Superior temporal gyrus (tissue), 1 donor: ENCODE measurements around the gene RNF4.
"Not testable (repeated sequence)": the region's sequence is repeated elsewhere in the genome, so short reads cannot be mapped to it uniquely, and the experiment has no call there.

Source experiments
- DNase-seq: peaks from one replicate; pipeline ENCODE4 v3.0.0-alpha.2; 2016; ENCODE audit errors: extremely low spot score

Gene RNF4

GRCh38 chr4:2468456-2469191 lies at the start of gene RNF4:
RNF4 (plus strand) TSS chr4:2469106; CDS start chr4:2490494, 21,388 bp downstream.
- DNase-seq = peak; percentile 97

GRCh38 chr4:2419814-2420213 lies 49.1 kb upstream of the RNF4 start:
- no peak for DNase-seq

DNA sequence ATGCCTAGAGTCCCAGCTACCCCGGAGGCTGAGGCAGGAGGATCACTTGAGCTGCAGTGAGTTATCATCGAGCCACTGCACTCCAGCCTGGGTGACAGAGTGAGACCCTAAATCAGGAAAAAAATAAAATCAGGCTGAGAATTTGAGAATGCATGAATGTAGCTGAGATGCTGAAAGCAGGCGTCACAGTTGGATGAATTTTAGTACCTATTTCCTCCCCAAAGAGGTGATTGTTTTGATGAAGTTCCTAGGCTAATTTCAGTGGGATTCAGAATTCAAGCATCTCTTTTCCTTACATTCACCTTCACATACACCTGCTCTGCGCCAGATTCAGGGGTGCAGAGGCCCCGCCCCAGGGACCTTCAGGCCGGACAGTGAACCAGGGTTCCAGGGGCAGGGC lies 47.0 kb upstream of the RNF4 start:
- DNase-seq = no peak

DNA sequence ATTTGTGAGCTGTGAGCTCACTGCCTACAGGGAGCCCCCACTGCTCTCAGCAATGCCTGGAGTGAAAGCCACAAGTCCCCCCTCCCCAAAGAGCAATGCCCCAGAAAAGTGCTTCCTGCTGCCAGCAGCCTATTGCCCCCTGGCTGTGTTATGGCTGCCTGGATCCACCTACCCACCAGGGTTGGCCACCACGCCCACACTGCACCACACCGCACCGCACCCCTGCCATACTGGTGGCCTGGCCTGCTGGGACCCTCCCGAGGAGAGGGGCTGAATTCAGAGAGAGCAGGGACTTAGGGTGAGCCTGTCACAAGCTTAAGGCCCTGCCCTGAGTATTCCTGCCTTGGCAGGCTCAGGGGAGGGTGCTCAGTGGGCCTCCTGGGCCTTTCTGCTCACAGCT lies 45.8 kb upstream of the RNF4 start:
- DNase-seq = no peak

DNA sequence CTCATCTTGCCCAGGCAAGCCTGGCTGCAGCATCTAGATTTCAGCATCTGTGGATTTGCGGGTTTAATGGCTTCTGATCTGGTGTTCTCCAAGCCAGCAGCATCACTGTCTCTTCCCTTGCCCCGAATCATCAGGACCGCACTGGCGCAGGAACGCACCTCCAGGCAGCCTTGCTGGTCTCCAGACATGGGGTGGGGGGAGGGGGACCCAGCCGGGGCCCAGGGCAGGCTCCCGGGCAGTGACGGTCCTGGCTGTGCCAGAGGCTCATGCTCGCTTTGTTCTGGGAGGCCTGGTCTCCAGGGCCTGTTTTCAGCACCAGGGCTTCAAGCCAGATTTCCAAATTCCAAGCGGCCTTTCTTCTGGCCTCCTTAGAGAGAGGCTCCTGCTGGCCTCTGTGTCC lies 45.2 kb upstream of the RNF4 start:
- no peak for DNase-seq

- DNase-seq = no peak
These were observed 44.3 kb upstream of the RNF4 start for GRCh38 chr4:2424581-2424980.

GRCh38 chr4:2425386-2426068 lies 43.4 kb upstream of the RNF4 start:
- no peak for DNase-seq

- no peak for DNase-seq
These were observed 42.9 kb upstream of the RNF4 start for GRCh38 chr4:2426069-2426397.

GRCh38 chr4:2426711-2427275 lies 42.1 kb upstream of the RNF4 start:
- no peak for DNase-seq

DNA sequence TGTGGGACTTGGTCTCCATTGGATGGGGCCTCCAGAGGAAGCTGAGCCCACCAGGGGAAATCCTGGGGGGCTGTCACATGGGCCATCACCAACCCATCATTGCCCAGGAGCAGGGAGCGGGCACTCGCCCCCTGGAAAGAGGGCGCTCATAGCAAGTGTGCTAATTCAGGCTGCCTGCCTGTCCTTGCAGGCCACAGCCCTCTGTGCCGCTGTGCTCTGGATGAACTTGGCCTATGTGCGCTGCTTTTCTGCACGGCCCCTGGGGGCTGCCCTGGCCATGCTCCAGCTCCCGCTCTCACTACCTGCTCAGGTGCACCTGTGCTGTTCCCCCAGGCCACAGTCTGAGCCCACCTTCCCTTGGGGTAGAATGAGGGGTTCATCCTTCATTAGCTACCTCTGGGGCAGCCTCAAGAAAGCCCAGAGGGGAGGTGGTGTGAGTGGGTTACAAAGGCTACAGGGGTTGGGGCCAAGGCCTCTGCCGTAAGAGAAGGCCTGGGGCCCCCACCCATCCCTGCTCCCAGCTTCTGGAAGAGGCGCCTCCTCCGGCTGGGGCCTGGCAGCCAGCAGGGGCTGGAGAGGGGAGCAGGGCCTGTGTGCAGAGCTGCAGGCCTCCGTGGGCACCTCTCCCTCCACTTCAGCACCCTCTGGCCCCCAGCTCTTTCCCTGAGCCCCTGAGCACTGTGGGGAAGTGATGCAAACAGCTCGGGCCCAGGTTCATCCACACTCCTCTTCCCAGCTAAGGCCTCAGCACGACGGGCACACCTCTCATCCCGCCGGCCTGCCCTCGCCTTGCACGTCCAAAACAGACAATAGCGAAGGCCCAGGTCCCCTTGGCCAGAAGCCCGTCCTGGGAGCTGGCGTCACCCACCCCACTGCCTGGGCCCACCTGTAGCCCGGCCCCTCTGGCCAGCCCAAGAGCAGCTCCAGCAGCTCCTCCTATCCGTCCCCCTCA lies 41.2 kb upstream of the RNF4 start:
- no peak for DNase-seq

DNA sequence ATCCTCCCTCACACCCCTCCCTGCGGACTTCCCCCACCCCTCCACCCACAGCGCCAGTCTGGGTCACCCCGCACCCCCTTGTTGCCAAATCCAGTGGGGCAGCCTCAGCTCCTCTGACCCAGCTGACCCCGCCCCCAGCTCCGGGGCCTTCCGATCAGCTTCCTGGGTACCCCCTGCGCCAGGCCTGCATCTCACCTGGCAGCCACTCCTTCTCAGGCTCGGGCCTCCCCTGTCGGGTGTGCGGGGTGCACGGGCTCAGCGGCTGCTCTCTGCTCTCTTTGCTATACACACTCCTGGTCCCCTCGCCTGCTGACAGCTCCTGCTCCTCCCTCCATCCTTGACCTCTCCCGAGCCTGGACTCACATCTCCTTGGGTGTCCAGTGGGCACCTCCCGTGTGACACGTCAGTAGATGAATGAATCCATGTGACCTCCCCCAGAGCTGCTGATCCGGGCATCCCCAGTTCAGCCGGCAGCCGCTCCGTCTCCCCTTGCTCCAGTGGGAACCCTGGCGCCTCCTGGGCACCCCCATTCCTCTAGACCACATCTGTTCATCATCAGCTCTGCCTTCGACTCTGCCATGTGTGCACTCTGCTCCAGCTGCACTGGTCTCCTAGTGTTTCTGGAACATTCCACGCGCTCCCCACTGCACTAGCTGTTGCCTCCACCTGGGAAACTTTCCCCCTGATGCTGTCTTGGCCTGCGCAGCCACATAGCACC lies 40.3 kb upstream of the RNF4 start:
- DNase-seq = no peak

DNA sequence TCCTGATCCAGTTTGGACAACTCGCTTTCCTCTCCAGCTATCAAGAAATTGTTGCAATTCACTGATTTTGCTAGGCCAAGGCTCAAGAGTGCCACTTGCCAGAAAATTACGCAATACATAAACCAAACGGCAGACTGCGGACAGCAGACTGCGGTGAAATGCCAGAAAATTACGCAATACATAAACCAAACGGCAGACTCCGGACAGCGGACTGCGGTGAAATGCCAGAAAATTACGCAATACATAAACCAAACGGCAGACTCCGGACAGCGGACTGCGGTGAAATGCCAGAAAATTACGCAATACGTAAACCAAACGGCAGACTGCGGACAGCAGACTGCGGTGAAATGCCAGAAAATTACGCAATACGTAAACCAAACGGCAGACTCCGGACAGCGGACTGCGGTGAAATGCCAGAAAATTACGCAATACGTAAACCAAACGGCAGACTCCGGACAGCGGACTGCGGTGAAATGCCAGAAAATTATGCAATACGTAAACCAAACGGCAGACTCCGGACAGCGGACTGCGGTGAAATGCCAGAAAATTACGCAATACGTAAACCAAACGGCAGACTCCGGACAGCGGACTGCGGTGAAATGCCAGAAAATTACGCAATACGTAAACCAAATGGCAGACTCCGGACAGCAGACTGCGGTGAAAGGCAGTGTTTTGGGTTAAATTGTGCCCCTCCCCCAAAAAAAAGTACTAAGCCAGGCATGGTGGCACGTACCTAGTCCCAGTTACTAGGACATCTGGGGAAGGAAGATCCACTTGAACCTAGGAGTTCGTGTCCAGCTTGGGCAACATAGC lies 38.8 kb upstream of the RNF4 start:
- not testable (repeated sequence) for DNase-seq

DNA sequence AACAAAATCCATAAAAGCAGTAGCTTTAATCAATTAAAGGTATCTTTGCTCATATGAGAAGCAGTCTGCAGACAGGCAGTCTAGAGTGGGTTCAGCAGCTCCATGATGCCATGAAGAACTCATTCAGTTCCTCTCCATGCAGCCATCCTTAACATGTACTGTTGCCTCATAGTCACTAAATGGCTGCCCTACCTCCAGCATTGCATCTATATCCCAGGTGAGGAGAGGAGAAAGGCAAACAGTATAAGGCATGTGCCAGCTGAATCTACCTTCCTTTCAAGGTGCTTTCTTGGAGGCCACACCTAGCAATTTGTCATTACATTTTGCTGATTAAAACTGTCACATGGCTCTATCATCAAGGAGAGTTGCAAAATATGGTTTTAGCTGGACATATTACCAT lies 36.9 kb upstream of the RNF4 start:
- DNase-seq = no peak

GRCh38 chr4:2432991-2433530 lies 35.8 kb upstream of the RNF4 start:
- DNase-seq = peak; percentile 80

GRCh38 chr4:2433609-2434350 lies 35.1 kb upstream of the RNF4 start:
- DNase-seq = no peak

- DNase-seq = no peak
These were observed 34.5 kb upstream of the RNF4 start for GRCh38 chr4:2434420-2434819.

DNA sequence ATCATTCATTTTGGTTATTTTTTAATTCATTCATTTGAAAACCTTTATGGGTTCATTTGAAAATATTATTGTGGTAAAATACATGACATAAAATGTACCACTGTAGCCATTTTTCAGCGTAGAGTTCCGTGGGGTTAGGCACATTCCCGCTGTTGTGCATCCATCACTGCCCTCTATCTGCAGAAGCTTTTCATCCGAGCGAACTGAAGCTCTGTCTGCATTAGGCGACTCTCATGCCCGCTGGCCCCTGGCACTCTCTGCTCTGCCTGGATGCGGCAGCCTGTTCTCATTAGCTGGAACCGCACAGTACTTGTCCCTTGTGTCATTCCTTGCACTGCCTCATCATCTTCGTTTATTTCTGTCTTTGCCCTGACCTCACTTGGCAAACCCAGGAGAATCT lies 32.6 kb upstream of the RNF4 start:
- DNase-seq = peak; percentile 86

DNA sequence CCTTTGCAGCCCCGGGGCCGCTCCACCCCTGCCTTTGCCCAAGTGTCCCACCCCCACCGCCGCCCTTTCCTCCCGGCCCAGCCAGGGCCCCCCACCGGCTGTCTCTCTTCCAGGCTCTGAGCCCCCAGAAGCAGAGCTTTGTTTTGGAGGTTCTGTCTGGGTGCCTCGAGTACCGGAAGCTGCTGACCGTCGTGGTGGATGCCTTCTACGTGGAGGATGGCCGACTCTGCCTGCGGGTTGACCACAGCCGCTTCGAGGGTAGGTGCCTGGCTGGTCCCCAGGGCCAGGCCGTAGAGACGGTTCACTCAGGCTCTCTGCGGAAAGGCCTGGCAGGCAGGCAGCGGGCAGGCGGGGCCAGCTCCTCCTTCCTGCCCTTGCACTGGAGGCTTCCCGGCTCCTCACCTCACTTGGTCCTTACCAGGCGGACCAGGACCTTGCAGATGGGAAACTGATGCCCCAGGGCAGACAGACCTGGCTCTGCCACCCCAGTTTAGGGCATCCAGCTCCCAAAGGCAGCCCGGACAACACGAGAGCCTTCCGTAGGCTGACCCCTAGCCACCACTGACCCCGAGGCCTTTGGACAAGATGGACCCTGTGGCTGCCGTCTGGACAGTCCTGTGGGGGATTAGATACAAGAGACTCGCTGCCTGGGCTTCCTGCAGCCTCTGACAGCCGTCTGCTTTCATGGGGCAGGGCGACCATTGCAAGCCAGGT lies 32.0 kb upstream of the RNF4 start:
- DNase-seq = no peak
